Measurements from ENCODE around the gene CRIP1.

DNA sequence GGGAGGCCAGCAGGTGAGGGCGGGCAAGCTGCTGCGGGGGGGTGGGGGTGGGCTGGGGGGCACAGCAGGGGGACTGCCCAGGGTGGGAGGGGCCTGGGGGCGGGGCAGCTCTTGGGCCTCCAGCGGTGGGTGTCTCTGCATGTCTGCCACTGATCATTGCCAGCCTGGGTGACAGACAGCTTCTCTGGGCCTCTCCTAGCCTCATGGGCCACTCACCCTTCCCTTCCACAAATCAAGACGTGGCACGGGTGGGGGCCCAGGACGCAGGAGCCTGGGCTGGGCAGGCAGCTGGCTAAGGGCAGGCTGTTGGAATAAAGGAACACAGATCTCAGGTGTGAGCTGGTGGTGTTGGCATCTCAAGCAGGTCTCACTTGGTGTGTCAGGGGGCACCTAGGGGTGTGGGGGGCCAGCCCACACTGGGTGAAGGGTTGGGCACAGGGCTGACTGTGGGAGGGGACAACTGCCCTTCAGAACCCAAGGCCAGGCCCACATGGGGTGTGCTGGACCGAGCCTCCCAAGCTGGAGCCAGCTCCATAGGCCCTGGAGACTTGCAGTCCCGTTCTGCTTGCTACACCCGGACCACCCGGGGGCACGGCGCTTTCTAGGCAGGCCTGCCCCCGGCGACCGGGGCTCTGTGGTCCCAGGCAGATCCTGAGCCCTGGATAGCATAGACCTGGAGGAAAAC, 7.4 kb downstream of the CRIP1 start:
- TF ChIP-seq, protein P1, sequence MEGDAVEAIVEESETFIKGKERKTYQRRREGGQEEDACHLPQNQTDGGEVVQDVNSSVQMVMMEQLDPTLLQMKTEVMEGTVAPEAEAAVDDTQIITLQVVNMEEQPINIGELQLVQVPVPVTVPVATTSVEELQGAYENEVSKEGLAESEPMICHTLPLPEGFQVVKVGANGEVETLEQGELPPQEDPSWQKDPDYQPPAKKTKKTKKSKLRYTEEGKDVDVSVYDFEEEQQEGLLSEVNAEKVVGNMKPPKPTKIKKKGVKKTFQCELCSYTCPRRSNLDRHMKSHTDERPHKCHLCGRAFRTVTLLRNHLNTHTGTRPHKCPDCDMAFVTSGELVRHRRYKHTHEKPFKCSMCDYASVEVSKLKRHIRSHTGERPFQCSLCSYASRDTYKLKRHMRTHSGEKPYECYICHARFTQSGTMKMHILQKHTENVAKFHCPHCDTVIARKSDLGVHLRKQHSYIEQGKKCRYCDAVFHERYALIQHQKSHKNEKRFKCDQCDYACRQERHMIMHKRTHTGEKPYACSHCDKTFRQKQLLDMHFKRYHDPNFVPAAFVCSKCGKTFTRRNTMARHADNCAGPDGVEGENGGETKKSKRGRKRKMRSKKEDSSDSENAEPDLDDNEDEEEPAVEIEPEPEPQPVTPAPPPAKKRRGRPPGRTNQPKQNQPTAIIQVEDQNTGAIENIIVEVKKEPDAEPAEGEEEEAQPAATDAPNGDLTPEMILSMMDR (IDR thresholded peaks at IDR 0.05): no peak
- TF ChIP-seq POLR2A (IDR thresholded peaks at IDR 0.05): no peak

All from esophagus squamous epithelium (tissue), 4 donors.